Measurements from ENCODE around the gene IRF2BPL.

Gene IRF2BPL

DNA sequence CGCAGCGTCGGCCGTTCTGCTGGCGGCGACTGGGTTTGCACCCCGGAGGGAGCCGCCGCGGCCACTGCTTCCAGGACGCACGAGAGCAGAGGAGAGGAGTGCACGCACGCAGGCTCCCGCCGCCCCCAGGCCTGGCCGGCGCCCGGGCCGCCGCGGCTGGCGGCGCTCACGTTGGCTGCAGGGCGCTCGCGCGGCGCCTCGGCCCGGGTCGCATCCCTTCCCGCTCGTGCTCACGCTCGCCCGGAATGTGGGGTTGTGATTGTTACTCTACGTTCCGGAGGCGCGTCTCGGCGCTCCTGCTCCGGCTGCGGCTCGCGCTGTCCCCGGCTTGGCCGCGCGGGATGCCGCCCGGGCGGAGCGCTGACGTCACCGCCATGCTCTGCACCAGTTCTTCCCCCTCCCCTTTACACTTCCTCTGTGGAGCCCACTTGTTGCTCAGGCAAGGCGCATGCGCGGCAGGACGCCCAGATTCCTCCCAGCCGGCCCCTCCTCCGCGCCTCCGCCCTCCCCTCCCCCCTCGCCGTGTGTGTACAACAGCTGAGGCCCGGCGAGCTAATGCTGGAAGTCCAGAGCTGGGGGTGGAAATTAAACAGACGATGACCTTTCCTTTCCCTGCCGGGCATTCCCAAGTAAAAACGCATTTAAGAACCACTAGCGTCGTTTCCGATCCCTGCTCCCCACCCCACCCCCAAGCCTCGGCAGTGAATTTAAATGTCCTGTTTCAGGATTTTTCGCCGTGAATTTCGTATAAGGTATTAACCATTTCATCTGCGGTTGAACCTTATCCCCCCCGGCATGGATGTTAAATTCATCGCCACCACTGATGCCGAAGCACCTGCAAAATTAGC lies at the start of gene IRF2BPL:
IRF2BPL (minus strand) TSS at position 325 of the 848 bp plus-strand sequence. CDS start 916 bp downstream, outside the sequence.
- DNase-seq: peak; percentile 99

DNA sequence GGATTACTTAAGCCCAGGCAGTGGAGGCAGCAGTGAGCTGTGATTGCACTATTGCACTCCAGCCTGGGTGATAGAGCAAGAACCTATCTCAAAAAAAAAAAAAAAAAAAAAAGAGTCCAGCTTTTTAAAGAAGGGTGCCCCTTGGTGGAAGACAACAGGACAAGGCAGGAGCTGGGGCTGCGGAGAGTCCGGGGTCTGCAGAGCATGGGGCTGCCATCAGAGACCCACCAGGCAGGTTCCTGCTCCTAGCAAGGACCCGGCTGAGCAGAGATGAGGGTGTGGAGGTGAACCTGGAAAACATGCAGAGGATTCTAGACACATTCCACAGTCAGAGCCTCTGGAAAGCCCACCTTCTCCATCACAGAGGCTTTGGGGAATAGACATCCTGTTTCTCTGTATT lies 48.5 kb upstream of the IRF2BPL start:
- DNase-seq: no peak

DNA sequence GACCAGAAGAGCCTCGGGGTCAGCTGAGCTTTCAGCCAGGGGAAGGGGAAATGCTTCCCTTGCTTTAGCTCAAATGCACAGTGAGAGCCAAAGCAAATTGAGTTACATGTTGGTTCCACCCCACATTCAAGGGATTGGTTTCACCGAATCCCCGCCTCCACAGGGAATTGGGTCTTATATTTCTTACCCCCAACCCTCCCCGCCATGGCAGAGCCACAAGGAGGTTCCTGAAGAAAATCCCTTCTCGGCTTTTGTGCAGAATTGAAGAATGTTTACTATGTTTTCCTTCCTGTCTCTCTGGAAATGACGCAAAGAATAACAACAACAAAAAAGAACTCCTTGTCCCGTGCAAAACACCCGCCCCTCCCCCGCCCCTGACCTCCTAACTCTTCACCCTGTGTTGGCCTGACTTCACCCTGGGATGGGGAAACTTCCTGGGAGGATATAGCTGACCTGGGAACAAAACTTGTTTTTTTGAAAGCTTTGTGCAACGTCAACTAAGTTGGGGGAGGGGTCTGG lies 47.7 kb upstream of the IRF2BPL start:
- peak; percentile 56 for DNase-seq

DNA sequence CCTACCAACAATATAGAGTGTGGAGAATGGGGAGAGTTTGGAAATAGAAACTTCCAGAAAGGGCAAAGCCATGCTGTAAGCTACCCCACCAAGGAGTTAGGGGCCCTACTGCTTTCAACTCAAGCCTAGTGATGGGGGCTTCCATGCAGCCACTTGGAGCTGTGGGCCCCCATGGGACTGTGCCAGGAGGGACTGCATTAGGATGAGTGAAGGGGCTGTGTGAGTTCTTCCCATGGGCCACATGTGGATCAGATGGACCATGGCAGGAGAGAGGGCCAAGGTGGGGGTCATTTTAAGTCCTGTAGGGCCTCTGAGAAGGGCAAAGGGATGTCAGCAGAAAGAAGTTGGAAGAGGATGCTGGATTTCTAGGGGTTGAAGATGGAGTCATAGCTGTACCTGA lies 46.5 kb upstream of the IRF2BPL start:
- DNase-seq: no peak

DNA sequence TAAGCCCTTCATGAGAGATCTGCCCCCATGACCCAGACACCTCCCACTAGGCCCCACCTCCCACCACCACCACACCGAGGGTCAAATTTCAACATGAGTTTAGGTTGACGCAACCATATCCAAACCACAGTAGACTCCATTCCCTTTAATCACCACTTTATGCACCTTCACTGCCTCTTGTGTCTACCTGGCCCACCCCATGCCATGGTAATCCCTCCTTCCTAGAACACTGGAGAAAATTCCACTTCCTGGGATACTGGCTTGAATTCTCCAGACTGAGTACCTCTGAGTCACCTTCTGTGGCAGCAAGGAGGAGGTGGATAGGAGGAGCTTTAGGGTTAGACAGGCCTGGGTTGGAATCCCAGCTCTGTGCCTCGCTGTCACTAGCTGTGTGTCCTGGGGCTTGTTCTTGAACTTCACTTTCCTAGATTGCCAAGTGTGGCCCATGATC lies 43.5 kb upstream of the IRF2BPL start:
- DNase-seq: no peak

DNA sequence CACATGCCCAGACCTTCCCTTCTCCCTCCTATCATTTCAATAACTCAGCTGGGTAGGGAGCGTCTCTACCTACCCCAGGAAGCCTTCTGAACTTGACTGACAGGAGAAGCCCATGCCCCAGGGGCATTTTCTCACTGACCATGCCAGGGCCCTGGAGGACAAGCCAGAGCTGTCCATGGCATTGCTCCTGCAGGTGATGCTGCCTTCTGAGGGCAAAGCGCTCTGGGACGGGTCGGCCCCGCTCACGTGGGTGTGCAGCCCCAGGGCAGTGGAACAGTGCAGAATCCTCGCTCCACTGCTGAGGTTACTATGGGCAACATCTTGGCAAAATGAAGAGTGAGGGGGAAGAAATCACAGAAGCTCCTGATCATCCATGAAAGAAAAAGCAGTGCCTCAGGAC lies 41.0 kb upstream of the IRF2BPL start:
- no peak for DNase-seq

DNA sequence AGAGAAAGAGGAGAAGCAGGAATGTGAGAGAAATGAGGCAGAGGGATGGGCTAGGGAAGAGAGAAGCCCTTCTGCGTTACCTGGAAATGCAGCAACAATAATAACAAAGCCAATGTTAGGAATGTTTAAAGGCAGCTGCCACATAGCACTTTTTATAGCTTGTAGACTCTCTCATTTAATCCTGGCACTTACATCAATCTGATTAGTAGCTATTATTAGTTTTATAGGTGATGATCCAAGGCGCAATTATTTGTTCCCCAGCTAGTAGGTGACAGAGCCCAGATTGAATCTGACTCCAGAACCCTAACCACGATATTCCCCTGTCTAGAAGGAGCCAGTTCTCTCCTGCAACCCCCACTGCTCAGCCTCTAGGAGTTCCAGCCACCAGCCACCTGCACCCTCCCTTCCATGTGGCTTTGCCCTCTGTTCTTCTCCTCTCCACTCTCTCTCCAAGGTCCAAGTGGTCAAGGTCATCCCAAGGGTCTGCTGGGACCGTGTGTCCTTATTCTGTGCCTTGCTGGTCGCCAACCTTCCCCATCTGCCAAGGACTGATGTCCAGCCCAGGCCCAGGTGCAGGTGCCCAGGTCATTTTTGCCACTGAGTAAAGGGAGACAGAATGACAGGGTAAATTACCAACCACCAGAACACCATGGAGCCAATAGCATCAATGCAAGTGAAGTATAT lies 40.2 kb upstream of the IRF2BPL start:
- no peak for DNase-seq

DNA sequence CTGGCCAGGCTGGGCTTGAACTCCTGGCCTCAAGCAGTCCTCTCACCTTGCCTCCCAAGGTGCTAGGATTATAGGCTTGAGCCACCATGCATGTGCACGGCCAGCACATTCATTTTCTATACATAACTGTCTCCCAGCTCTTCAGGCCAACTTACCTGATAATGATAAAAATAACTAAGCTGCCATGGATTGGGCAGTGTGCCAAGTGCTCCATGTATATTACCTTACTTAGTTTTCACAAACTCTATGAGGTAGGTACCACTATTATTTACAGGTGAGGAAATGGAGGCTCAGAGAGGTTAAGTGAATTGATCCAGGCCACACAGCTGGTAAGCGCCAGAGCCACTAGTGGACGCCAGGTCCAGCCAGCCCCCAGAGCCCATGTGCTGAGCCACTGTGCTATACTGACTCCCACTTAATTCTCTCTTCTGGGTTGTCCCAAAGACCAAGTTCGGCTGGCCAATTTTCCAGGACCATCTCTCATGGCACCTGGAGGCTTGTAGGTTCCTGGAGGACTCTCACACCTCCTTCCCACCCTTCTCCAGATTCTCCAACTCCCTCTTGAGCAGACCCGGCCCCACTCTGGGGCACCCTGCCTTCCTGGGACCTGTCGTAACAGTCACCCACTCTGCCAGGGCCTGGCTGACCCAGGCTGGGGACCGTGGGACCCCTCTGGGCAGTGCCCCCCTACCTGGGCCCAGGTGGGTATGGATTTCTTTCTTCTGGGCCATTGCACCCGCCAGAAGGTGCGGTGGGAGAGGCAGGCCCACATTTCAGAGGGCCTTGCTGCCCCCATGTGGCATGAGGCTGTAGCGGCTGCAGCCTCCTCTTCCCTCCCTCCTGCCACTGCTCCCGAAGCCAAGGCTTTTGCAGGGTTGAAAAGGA lies 39.4 kb upstream of the IRF2BPL start:
- DNase-seq: peak; percentile 85

DNA sequence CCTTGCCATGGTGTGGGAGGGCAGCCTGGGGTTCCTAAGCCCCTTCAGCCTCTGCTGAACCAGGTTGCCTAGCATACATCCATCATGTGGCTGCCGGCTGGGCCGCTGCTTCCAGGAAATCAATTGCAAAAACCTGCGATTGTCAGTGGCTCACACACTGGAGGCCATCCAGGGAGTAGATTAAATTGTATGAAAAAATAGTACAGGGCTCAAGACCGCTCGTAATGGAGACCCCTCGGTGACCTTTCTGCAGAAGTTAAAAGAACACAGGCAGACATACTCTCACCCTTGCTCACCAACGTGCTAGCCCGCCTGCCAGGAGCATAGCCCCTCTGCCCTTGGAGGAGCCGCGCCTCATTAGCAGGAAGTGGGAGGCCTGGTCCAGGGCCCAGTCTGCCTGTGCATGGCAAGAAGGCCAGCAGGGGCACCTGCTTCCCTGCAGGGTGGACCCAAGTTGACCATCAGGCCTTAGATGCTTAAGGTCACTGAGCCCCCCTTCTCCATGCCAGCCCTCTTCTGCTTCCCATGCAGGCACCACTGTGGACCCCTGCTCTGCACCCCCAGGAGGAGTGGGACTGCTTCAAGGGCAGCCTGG lies 38.2 kb upstream of the IRF2BPL start:
- peak; percentile 65 for DNase-seq

DNA sequence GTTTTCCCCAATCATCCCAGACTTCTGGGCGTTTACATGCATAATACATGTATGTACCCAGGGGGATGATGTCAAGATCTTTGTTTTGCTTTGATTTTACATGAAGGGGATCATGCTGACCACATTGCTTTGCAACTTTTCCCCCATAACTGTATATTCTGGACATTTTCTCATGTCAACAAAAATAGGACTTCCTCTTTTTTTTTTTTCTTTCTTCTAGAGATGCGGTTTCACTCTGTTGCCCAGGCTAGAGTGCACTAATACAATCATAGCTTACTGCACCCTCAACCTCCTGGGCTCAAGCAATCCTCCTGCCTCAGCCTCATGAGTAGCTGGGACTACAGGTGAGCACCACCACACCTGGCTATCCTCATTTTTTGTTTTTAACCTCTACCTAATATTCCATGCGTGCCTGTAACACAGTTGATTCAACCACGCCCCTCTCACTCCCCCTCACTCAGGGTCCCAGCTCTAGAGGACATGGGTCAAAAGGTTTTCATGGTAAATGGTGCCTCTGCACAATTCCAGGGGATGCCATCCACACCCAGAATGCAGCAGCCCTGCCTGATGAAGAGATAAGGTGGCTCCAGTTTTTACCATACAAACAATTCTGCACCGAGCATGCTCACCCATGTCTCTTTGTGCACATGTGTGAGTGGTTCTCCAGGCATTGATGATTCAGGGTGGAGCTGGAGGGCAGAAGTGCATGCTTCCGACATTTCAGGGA lies 37.5 kb upstream of the IRF2BPL start:
- no peak for DNase-seq

DNA sequence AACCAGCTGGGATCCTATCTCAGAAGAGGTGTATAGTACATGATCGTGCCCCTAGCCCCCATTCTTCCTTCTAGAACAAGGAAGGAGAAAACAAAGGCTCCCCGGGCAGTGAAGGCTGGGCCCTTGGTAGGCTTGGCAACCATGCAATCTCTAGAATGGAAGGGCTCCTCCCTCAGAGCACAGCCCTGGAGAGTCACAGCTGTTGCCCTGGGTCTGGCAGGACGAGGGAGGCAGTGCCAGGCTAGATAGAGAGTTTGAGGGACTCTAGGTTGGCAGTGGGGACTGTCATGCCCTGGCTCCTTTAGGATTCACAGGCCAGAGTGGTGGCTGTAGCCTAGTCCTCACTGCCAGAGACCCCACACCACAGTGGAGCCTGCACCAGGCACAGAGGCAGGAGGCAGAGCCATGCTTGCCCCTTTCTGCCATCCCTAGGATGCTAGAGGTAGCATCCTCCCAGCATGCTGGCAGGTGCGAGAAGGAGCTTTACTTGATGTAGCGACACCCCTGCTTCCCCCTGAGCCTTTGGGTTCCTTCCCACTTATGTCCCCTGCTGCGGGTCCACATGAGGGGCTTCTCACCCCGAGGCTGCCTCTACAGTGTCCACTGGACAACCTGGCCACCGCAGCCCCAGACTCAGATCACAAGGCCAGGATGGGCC lies 36.1 kb upstream of the IRF2BPL start:
- no peak for DNase-seq

DNA sequence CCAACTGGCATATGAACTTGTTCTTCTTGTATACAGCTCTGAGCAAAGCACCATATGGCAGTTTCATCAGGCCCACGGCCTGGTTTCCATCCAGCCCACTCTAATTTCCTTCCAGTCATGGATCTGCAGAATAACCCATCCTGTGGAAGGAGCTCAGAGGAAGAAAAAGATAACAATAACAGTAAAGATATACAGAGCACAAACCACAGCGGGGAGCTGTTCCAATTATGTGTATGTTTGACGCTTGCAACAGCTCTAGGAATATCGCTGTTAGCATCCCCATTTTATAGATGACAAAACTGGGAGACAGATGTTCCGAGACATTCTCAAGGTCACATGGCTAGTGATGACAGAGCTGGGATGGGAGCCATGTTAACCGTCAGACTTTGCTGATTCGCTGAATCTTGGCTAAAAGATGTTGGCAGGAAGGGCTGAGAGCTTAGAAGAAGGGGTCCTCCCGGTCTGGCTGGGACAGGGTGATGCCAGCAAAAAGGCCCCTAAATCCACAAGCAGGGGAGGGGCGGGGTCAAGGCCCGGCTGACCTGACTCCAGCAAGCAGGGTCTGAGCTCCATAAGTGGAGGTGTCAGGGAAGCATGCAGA lies 35.2 kb upstream of the IRF2BPL start:
- DNase-seq: no peak

DNA sequence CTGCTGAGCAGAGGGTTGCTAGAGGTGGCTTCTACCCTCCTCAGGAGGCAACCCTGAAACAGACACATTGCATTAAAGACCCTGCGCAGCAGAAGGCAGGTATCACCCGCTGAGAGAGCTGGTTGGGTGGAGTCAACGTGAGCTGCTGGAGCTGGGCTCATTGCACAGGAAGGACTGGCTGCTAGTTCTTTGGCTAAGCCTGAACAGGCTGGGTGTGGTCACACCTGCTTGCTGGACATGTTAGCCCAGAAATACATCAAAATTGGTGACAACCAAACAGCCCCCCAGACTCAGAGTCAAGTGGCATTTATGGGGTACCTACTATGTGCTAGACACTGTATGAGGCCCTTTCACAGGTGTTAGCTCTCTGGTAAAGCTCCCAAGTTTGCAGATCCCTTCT lies 33.8 kb upstream of the IRF2BPL start:
- DNase-seq: no peak

DNA sequence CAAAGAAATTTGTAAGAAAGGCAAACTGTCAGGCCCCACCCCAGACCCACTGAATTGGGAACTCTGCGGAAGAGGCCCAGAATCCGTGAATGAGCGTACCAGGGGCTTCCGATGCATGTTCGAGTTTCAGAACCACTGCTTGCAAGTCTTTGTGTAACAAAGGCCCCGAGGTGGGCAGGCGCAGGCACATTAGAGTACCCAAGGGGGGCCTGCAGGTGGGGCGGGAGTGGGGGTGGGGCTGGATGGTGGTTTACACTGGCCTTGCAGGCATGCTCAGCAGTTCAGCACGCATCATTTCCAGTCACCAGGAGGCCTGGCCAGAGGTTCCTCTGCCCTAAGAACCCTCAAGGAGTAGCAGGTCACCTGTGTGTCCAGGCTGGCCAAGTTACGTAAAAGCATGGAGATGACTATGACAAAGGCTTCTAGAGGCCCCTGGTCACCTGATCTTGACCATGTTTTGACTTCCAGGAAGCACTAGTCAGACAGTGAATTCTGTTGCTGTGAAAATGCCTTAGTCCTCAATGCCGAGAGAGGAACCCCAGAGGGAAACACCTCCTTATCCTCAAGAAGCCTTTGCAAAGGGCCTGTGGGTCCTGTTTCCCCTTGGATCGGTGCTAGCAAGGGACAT lies 33.2 kb upstream of the IRF2BPL start:
- no peak for DNase-seq

DNA sequence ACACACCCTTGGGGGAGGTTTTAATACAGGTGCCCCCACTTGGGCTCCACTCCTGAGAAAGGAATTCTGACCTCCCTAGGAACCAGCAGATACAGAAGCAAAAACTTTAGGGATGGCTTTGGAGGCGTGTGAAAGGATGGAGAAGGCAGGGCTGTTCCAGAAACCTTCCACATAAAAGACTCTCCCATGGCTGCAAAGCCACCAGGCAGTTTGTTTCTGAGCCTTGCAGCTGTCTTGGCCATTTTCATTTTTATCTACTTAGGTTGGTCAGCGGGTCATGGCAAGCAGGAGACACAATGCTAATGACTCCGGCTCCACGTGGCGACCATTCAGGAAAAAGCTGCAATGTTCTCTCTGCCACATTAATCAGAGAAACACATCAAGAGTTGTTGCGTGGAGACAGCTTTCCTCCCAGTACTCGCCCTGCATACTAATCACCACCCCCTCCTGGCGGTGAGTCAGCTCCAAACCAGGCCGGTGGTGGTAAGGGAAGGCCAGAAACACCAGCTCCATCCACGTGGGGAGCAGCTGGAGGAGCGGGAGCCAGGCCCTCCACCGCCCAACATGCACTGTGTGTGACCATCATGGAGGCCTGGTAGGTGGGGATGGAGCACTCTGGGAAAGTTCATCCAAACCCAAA lies 30.9 kb upstream of the IRF2BPL start:
- DNase-seq: peak; percentile 57

DNA sequence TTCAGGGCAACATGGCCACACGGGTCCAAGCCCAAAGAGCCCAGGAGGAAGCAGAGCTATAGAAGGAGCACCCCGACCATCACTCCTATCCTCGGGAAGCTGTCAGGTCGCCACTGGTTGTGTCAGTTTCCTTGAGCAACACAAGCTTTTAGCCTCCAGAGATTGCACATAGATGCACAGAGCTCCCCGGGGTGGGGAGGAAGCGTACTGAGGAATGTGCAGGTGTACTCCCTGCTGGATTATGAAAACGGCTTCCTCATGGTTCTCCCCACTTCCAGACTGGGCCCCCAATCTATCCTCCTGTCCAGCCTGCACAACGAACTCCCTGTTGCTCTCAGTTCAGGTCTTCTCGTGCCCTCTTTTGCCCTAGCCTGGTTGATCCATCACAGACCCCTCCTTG lies 30.3 kb upstream of the IRF2BPL start:
- no peak for DNase-seq

DNA sequence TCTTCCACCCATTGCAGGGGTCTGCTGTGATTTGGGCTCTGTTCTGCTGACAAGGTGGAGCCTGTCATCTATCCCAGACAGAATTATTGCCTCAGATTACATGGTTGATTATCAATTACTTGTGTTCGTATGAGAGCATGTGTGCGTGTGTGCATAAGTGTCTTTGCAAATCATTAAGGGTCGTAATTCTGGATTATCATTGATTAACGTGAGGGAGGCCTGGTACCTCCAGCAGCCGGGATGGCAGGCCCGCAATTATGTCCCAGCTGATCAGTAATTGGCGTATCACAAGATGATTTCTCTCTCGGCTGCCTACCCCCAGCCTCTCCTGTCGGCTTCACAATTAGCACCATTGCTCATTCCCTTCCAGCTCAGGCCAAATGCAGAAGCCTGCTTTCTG lies 29.6 kb upstream of the IRF2BPL start:
- DNase-seq: no peak

DNA sequence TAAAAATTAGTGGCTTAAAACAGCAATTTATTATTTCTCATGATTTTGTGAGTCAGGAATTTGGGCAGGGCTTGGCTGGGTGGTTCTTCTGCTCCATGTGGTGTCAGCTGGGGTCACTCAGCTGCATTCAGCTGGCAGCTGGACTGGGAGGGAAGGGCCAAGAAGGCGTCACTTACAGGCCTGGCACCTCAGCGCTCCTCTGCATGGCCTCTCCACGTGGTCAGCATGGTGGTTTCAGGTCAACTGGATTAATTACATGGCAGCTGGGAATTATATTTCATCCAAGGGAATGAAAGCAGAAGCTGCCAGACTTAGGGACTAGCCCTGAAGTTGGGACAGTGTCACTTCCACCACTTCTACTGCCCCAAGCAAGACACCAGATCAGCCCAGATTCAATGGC lies 27.5 kb upstream of the IRF2BPL start:
- no peak for DNase-seq

DNA sequence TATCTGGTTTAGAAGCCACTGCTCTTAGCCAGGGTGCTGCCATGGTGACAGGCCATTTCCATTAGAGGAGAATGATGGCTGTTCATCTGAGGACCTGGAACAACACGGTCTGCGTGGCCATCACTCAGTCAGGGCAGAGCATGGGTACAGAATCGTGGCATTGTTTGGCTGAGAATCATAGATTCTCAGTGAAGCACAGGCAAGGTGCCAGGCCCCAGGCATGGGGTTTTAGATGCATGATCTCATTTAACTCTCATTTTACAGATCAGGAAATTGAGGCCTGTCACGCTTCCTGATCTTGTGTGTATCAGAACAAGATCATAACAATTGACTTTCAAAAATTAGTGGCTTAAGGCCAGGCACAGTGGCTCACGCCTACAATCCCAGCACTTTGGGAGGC lies 26.8 kb upstream of the IRF2BPL start:
- no peak for DNase-seq

Measured in eye (tissue), 1 donor.